ENCODE results near the gene OBSCN.

Gene OBSCN

GRCh38 chr1:228279722-228280105, 71.9 kb downstream of the OBSCN start:
- no peak for TF ChIP-seq CTCF (IDR thresholded peaks at IDR 0.05)
- no peak for TF ChIP-seq ZFX (IDR thresholded peaks at IDR 0.05; ENCODE audit: borderline replicate concordance)

GRCh38 chr1:228280106-228280901, 72.5 kb downstream of the OBSCN start:
- H3K27ac ChIP-seq = no peak overlapping the region
- TF ChIP-seq ZFX (IDR thresholded peaks at IDR 0.05; ENCODE audit: borderline replicate concordance) (no peak), CTCF (IDR thresholded peaks at IDR 0.05) (no peak)

More at GRCh38 chr1:228279722-228280105, 71.9 kb downstream of the OBSCN start:
- H3K27ac ChIP-seq = no peak overlapping the region

- TF ChIP-seq CTCF (IDR thresholded peaks at IDR 0.05) (no peak), ZFX (IDR thresholded peaks at IDR 0.05; ENCODE audit: borderline replicate concordance) (no peak)
- H3K27ac ChIP-seq = no peak overlapping the region
These were observed 73.2 kb downstream of the OBSCN start for GRCh38 chr1:228280961-228281591.

- TF ChIP-seq ZFX (IDR thresholded peaks at IDR 0.05; ENCODE audit: borderline replicate concordance) (no peak), CTCF (IDR thresholded peaks at IDR 0.05) (no peak)
- H3K27ac ChIP-seq = no peak overlapping the region
These were observed 73.9 kb downstream of the OBSCN start for GRCh38 chr1:228281631-228282328.

GRCh38 chr1:228282329-228283042, 74.6 kb downstream of the OBSCN start:
- no peak overlapping the region for H3K27ac ChIP-seq
- TF ChIP-seq CTCF (IDR thresholded peaks at IDR 0.05) (no peak), ZFX (IDR thresholded peaks at IDR 0.05; ENCODE audit: borderline replicate concordance) (no peak)

GRCh38 chr1:228283043-228283371, 75.2 kb downstream of the OBSCN start:
- H3K27ac ChIP-seq = no peak overlapping the region
- TF ChIP-seq CTCF (IDR thresholded peaks at IDR 0.05) (no peak), ZFX (IDR thresholded peaks at IDR 0.05; ENCODE audit: borderline replicate concordance) (no peak)

Measured in 22Rv1 (cell line).